Activated CD8-positive, alpha-beta memory T cell treated with anti-CD3 and anti-CD28 coated beads, Interleukin-2, amount 50 U/mL, for 4 hours (primary cell): ENCODE data around the gene CD79B.

Experiments used
- DNase-seq: peaks from one replicate; pipeline ENCODE4 v3.0.0-alpha.2; 2020

The CD79B gene

GRCh38 chr17:63931981-63932561 is at the start of gene CD79B:
Gene CD79B (minus strand): TSS chr17:63932331. CDS start chr17:63932261, 70 bp downstream.
- no peak for DNase-seq

GRCh38 chr17:63978272-63979200 is 46.4 kb upstream of the CD79B start:
- no peak for DNase-seq

GRCh38 chr17:63976702-63977101 is 44.6 kb upstream of the CD79B start:
- DNase-seq = no peak

- DNase-seq = no peak
Observed at GRCh38 chr17:63975541-63976092, 43.5 kb upstream of the CD79B start.

- no peak for DNase-seq
Observed at GRCh38 chr17:63974594-63975192, 42.6 kb upstream of the CD79B start.

GRCh38 chr17:63973930-63974593 is 41.9 kb upstream of the CD79B start:
- DNase-seq = no peak

GRCh38 chr17:63973247-63973646 is 41.1 kb upstream of the CD79B start:
- no peak for DNase-seq

GRCh38 chr17:63972796-63973195 is 40.7 kb upstream of the CD79B start, which contains the start of gene SCN4A:
Gene SCN4A (minus strand): TSS chr17:63972918. CDS start chr17:63972841, 77 bp downstream.
- DNase-seq = no peak

- no peak for DNase-seq
Observed at GRCh38 chr17:63969278-63969677, 37.1 kb upstream of the CD79B start.

- no peak for DNase-seq
Observed at GRCh38 chr17:63967953-63968352, 35.8 kb upstream of the CD79B start.

- DNase-seq = no peak
Observed at GRCh38 chr17:63966646-63967264, 34.6 kb upstream of the CD79B start.

- DNase-seq = no peak
Observed at GRCh38 chr17:63963123-63963522, 31.0 kb upstream of the CD79B start.

GRCh38 chr17:63962298-63962744 is 30.2 kb upstream of the CD79B start:
- no peak for DNase-seq

GRCh38 chr17:63961355-63962212 is 29.5 kb upstream of the CD79B start:
- no peak for DNase-seq

- DNase-seq = no peak
Observed at GRCh38 chr17:63960430-63960829, 28.3 kb upstream of the CD79B start.

- DNase-seq = no peak
Observed at GRCh38 chr17:63960006-63960405, 27.9 kb upstream of the CD79B start.

- no peak for DNase-seq
Observed at GRCh38 chr17:63956296-63956920, 24.3 kb upstream of the CD79B start.

- no peak for DNase-seq
Observed at GRCh38 chr17:63955791-63956190, 23.7 kb upstream of the CD79B start.

- no peak for DNase-seq
Observed at GRCh38 chr17:63955232-63955631, 23.1 kb upstream of the CD79B start.

GRCh38 chr17:63954402-63955063 is 22.4 kb upstream of the CD79B start:
- DNase-seq = no peak
